ENCODE data around the gene CDC20.

DNA sequence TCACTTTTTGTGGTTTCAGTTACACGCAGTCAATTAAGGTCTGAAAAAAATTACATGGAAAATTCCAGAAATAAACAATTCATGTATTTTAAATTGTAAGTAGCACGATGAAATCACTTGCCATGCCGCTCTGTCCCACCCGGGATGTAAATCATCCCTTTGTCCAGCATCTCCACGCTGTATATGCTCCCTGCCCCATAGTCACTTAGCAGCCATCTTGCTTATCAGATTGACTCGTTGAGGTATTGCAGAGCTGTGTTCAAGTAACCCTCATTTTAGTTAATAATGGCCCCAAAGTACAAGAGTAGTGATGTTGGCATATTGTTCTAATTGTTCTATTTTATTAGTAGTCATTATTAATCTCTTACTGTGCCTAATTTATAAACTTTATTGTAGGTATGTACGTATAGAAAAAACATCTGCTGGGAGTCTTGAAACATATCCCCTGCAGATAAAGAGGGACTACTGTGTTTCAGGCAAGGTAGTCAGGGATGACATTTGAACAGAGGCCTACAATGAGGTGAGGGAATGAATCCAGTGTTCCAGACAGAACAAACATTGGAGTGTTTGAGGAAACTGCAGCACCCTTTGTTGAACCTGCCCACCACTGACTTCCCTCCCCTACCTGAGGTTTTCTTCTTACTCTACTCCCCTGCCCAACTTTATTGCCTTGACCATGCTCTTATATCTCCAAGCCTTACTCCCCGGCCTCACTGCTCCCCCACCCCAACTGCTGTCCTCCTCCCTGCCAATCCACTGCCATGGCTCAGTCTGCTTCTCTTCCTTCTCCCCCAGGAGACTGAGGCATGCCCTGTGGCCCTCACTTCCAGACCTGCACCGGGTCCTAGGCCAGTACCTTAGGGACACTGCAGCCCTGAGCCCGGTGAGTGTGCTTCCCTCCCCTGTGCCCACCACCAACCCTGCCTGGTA, 7.1 kb upstream of the CDC20 start:
- TF ChIP-seq, protein P1, sequence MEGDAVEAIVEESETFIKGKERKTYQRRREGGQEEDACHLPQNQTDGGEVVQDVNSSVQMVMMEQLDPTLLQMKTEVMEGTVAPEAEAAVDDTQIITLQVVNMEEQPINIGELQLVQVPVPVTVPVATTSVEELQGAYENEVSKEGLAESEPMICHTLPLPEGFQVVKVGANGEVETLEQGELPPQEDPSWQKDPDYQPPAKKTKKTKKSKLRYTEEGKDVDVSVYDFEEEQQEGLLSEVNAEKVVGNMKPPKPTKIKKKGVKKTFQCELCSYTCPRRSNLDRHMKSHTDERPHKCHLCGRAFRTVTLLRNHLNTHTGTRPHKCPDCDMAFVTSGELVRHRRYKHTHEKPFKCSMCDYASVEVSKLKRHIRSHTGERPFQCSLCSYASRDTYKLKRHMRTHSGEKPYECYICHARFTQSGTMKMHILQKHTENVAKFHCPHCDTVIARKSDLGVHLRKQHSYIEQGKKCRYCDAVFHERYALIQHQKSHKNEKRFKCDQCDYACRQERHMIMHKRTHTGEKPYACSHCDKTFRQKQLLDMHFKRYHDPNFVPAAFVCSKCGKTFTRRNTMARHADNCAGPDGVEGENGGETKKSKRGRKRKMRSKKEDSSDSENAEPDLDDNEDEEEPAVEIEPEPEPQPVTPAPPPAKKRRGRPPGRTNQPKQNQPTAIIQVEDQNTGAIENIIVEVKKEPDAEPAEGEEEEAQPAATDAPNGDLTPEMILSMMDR (conservative IDR thresholded peaks at IDR 0.05; ENCODE audit: low read depth, low read length) = no peak
- TF ChIP-seq EZH2 (IDR thresholded peaks at IDR 0.05; ENCODE audit: low read length, unreplicated experiment) (no peak), EZH2phosphoT487 (IDR thresholded peaks at IDR 0.05; ENCODE audit: borderline replicate concordance, low read length) (no peak)
